GM12801 (cell line): ENCODE data around the gene TSHZ2.

Experiments
- TF ChIP-seq, protein P1 (sequence below): IDR thresholded peaks from one replicate; pipeline ENCODE4 v1.5.1; 2011; ENCODE audit warnings: control low read depth; ENCODE audit not compliant: insufficient read length; ENCODE audit errors: extremely low read depth

Gene TSHZ2

DNA sequence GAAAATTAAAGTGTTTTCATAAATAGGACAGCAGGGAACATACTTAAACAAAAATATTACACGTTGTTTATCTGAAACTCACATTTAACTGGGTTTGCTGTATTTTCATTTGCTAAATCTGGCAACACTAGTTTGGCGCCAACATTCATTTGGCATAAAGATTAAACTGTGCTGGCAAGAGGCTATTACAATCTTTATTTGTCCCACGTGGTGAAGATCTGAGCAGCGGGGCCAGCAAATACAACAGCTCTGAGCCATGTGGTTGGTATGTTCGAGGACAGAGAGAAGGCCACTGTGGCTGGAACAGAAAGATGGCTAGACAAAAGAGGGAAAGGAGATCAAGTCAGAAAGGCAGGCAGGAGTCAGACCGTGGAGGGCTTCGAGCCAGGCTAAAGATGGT, 387.3 kb downstream of the TSHZ2 start:
- TF ChIP-seq, protein P1, sequence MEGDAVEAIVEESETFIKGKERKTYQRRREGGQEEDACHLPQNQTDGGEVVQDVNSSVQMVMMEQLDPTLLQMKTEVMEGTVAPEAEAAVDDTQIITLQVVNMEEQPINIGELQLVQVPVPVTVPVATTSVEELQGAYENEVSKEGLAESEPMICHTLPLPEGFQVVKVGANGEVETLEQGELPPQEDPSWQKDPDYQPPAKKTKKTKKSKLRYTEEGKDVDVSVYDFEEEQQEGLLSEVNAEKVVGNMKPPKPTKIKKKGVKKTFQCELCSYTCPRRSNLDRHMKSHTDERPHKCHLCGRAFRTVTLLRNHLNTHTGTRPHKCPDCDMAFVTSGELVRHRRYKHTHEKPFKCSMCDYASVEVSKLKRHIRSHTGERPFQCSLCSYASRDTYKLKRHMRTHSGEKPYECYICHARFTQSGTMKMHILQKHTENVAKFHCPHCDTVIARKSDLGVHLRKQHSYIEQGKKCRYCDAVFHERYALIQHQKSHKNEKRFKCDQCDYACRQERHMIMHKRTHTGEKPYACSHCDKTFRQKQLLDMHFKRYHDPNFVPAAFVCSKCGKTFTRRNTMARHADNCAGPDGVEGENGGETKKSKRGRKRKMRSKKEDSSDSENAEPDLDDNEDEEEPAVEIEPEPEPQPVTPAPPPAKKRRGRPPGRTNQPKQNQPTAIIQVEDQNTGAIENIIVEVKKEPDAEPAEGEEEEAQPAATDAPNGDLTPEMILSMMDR, result no peak

DNA sequence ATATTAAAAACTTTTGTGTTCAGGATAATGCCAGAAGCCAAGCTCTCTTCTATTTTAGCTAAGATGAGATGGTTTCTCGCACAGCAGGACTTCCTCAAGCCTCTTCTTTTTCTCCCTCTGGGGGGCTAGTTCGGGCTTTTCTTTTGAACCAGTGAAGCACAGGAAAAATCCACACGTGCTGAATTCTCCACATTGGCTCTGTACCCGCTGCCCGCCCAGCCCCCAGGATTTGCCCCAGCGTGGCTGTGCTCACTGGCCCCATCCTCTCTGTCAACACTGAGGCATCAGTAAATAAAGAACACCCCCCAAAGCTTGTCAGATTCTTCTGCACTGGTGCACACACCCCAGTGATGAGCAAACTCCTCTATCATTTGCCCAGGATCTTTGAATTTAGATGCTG, 388.7 kb downstream of the TSHZ2 start:
- TF ChIP-seq, protein P1, result no peak

DNA sequence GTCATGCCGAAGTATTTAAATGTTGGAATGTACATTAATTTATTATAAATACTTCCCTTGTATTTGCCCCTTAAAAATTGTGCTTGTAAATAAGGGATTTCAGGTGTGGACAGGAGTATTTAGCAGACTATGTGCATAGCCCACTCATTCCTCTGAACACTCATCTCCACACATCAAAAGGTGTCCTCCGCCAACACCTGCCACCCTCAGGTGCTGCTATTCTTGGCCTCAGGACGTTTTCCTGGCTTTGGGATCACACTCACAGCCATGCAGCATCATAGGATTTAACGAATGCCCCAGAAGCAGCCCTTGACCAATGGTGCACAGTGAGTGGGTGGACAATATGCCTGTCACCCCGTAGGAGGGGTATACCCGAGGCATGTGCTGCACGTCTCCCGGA, 390.6 kb downstream of the TSHZ2 start:
- TF ChIP-seq, protein P1, result no peak

- TF ChIP-seq, protein P1, result no peak
These were observed 392.5 kb downstream of the TSHZ2 start for GRCh38 chr20:53364646-53365045.

- TF ChIP-seq, protein P1, result no peak
These were observed 392.9 kb downstream of the TSHZ2 start for GRCh38 chr20:53365076-53365475.

- TF ChIP-seq, protein P1, result no peak
These were observed 393.4 kb downstream of the TSHZ2 start for GRCh38 chr20:53365539-53366075.

DNA sequence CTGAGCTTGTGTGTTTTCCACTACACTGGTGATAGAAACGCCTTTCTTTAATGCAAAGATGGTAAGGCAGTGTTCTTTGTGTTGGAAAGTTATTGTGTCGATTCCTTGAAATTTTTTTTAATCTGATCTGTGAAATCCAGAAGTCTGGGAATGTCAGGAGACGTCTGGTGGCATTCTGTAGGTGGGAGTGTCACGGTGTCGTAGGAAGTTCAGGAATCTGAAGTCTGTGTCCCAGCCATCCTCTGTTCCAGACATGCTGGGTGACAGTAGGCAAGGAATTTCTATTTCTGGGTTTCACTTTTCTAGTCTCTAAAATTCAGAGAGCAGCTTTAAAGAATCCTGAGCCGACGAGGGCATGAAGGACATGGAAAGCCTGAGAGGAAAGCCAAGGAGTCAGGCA, 397.7 kb downstream of the TSHZ2 start:
- TF ChIP-seq, protein P1, result no peak
